CD4-positive, alpha-beta T cell treated with Interleukin-15 for 1 hour (primary cell): ENCODE data around the gene IGFBP4.

Experiments
- DNase-seq: peaks from one replicate; pipeline ENCODE4 v3.0.0-alpha.2; 2020

Gene IGFBP4

GRCh38 chr17:40432864-40433528 lies 10.3 kb upstream of the IGFBP4 start:
- no peak for DNase-seq

GRCh38 chr17:40433551-40434415 lies 9.5 kb upstream of the IGFBP4 start:
- no peak for DNase-seq

GRCh38 chr17:40436636-40437035 lies 6.6 kb upstream of the IGFBP4 start:
- DNase-seq: no peak

- no peak for DNase-seq
These were observed 6.0 kb upstream of the IGFBP4 start for GRCh38 chr17:40437095-40437732.

GRCh38 chr17:40440166-40440565 lies 3.1 kb upstream of the IGFBP4 start:
- DNase-seq: no peak

GRCh38 chr17:40442392-40443195 lies 656 bp upstream of the IGFBP4 start:
- no peak for DNase-seq

- DNase-seq: no peak
These were observed 994 bp downstream of the IGFBP4 start for GRCh38 chr17:40443988-40444899.

- no peak for DNase-seq
These were observed 2.7 kb downstream of the IGFBP4 start for GRCh38 chr17:40445751-40446468.

- DNase-seq: no peak
These were observed 3.9 kb downstream of the IGFBP4 start for GRCh38 chr17:40447148-40447644.

GRCh38 chr17:40447806-40448205 lies 4.6 kb downstream of the IGFBP4 start:
- no peak for DNase-seq

GRCh38 chr17:40448213-40448638 lies 5.0 kb downstream of the IGFBP4 start:
- DNase-seq: no peak

GRCh38 chr17:40448639-40449261 lies 5.5 kb downstream of the IGFBP4 start:
- DNase-seq: no peak

- peak; percentile 26 for DNase-seq
These were observed 6.9 kb downstream of the IGFBP4 start for GRCh38 chr17:40450175-40450574.

- DNase-seq: no peak
These were observed 8.2 kb downstream of the IGFBP4 start for GRCh38 chr17:40451420-40451819.

GRCh38 chr17:40452216-40452787 lies 9.1 kb downstream of the IGFBP4 start:
- no peak for DNase-seq

GRCh38 chr17:40452921-40453378 lies 9.7 kb downstream of the IGFBP4 start:
- no peak for DNase-seq

- DNase-seq: no peak
These were observed 10.8 kb downstream of the IGFBP4 start for GRCh38 chr17:40453881-40454612.

- DNase-seq: no peak
These were observed 11.4 kb downstream of the IGFBP4 start for GRCh38 chr17:40454613-40454995.

- DNase-seq: no peak
These were observed 13.2 kb downstream of the IGFBP4 start for GRCh38 chr17:40456396-40456951.
